Measurements from ENCODE around the gene KCNIP4. TPM values are rescaled to one million over a fixed set of nuclear protein-coding genes. Genes with fewer than 3 reads are reported as not detected.

Gene KCNIP4
- total RNA-seq, 1 donor from 2014 or later: not detected

DNA sequence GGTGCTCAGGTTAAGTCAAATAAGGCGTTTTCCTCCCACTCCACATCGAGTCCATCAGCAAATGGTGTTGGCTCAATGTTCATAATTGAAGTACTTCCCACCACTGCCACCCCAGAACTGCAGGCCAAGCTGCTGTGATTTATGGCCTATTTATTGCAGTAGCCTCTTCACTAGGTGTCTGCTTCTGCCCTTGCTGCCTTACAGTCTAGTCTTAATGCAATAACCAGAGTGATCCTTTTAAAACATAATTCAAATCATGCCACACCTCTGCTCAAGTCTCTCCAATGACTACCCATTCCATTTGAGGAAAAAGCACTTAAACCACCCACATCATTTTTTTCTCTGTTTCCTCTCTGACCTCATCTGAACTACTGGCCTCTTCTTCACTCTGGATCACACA lies 220.3 kb downstream of the KCNIP4 start:
- no peaks in the 10 kb centered on the region for H3K36me3 ChIP-seq
- no peaks in the 10 kb centered on the region for H3K9me3 ChIP-seq (replicated peaks)
- TF ChIP-seq, protein P1, sequence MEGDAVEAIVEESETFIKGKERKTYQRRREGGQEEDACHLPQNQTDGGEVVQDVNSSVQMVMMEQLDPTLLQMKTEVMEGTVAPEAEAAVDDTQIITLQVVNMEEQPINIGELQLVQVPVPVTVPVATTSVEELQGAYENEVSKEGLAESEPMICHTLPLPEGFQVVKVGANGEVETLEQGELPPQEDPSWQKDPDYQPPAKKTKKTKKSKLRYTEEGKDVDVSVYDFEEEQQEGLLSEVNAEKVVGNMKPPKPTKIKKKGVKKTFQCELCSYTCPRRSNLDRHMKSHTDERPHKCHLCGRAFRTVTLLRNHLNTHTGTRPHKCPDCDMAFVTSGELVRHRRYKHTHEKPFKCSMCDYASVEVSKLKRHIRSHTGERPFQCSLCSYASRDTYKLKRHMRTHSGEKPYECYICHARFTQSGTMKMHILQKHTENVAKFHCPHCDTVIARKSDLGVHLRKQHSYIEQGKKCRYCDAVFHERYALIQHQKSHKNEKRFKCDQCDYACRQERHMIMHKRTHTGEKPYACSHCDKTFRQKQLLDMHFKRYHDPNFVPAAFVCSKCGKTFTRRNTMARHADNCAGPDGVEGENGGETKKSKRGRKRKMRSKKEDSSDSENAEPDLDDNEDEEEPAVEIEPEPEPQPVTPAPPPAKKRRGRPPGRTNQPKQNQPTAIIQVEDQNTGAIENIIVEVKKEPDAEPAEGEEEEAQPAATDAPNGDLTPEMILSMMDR (IDR thresholded peaks at IDR 0.05; ENCODE audit: borderline replicate concordance): no peak
- H3K4me3 ChIP-seq: no peak overlapping the region
- no peaks in the 10 kb centered on the region for H3K27me3 ChIP-seq (ENCODE audit: low read depth)
- no peak overlapping the region for H3K27ac ChIP-seq (replicated peaks)
- no peaks in the 10 kb centered on the region for H3K4me1 ChIP-seq
- no peak for DNase-seq
- intact Hi-C loops (cut with micrococcal nuclease): no loop called here

DNA sequence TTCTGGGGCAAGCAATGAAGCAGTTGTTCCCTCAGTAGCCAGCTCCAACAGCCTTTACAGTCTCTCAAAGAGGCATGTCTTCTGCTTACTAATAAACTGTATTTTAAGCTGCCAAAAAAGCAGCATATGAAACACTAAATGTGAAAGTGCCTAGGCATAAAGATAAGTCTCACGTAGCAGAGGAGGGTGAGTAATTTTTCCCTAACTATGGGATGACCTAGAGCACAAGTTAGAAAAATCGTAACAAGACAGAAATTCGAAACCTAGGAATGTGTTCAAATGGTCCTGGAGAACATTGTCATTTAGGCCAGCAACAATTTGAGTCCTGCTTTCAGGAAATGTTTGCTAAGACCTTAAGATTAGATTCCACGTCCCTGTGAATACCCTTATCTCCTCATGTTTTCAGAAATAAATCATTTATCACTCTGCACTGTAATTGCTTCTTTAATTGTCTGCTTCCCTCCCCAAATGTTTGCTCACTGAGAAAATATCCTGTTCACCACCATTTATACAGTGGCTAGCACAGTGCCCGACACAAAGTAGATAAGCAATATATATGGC lies 222.2 kb downstream of the KCNIP4 start:
- Histone ChIP-seq H3K9me3 (replicated peaks) (no peaks in the 10 kb centered on the region), H3K4me1 (no peaks in the 10 kb centered on the region), H3K27me3 (ENCODE audit: low read depth) (no peaks in the 10 kb centered on the region), H3K27ac (replicated peaks) (no peak overlapping the region), H3K4me3 (no peak overlapping the region), H3K36me3 (no peaks in the 10 kb centered on the region)
- no peak for DNase-seq
- intact Hi-C loops (cut with micrococcal nuclease): no loop called here
- TF ChIP-seq, protein P1 (IDR thresholded peaks at IDR 0.05; ENCODE audit: borderline replicate concordance): no peak

DNA sequence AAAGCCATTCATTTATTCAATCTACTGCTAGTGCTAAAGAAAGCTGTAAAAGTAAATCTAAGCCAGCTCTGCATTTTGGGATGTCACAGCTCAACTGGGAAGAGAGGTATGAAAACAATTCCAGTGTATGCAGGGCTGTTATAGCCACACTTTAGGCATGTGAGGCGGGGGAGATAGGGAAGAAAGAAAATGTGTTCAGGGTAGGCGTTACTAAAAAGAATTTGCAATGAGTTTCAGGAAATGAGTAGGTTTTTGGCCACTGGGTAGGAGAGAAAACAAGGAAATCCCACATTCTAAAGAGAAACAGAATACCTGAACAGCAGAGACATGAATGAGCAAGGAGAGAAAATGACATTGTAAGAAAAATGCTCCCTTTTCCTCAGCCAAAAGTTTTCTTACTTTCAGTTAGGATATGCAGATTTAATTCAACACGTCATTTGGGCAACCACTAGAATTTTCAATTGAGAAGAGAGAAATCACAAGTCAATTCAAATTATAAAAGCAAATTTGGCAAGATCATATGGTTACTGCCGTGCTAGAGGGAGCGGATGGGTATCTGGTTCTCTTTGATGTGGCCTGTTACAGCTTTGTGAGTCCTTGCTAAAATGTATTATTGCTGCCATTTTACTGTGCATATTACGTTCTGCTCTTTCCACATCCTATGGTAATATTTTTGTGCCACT lies 226.3 kb downstream of the KCNIP4 start:
- no peak for DNase-seq
- Histone ChIP-seq H3K4me3 (no peak overlapping the region), H3K36me3 (no peaks in the 10 kb centered on the region), H3K4me1 (no peaks in the 10 kb centered on the region), H3K27ac (replicated peaks) (no peak overlapping the region), H3K27me3 (ENCODE audit: low read depth) (no peaks in the 10 kb centered on the region), H3K9me3 (replicated peaks) (no peaks in the 10 kb centered on the region)
- TF ChIP-seq, protein P1 (IDR thresholded peaks at IDR 0.05; ENCODE audit: borderline replicate concordance): no peak
- intact Hi-C loops (cut with micrococcal nuclease): no loop called here

DNA sequence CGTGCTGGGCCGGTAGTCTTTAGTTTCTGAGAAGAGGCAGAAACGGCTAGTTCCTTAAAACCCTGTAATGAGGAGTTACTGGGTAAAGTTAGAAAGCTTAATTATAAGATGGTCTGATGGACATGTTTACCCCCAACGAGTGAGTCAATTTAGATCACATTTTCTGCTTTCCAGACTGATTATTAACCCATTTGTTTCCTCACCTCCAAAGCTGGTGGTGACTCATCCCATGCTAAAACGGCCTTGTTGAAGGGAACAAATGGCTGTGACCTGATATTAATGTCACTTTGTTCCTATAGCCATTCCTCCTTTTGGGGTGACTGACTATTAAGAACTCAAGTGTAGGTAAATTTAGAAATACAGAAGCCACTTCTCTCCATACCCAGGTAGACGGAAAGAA lies 232.0 kb downstream of the KCNIP4 start:
- Histone ChIP-seq H3K36me3 (no peaks in the 10 kb centered on the region), H3K9me3 (replicated peaks) (no peaks in the 10 kb centered on the region), H3K27ac (replicated peaks) (no peak overlapping the region), H3K4me1 (no peaks in the 10 kb centered on the region), H3K4me3 (no peak overlapping the region), H3K27me3 (ENCODE audit: low read depth) (no peaks in the 10 kb centered on the region)
- TF ChIP-seq, protein P1 (IDR thresholded peaks at IDR 0.05; ENCODE audit: borderline replicate concordance): no peak
- intact Hi-C loops (cut with micrococcal nuclease): no loop called here
- no peak for DNase-seq

DNA sequence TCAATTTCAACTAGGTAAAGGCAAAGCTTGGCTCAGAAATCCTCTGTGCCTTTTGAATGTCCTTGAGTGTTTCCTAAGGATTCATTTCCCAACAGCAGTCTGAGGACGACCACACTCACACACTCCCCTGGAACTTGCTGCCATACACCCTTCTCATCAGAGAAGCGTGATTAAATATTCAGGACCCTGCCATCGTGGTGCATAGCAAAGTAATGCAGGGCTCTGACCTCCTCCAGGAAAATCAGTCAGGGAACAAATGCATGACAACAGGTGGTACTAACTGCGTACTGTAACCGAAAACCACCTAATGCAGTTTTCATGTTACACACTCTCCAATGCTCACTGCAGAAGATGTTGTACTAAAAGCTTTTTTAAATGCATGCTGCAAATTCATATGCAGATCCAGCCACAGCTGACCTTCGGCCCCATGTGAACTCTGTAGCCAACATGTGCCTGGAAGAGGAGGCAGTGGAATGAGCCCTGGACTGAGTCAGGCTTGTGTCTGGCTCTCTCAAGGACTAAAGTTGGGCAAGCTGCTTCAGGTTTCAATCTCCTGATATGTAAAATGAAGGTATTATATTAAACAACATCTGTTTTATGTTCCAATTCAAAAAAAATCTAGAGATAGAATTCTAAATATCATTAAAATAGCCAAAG lies 238.3 kb downstream of the KCNIP4 start:
- Histone ChIP-seq H3K4me1 (no peaks in the 10 kb centered on the region), H3K9me3 (replicated peaks) (no peaks in the 10 kb centered on the region), H3K4me3 (no peak overlapping the region), H3K36me3 (no peaks in the 10 kb centered on the region), H3K27me3 (ENCODE audit: low read depth) (no peaks in the 10 kb centered on the region), H3K27ac (replicated peaks) (no peak overlapping the region)
- TF ChIP-seq, protein P1 (IDR thresholded peaks at IDR 0.05; ENCODE audit: borderline replicate concordance): no peak
- DNase-seq: no peak
- intact Hi-C loops (cut with micrococcal nuclease): no loop called here

All from left ventricle myocardium inferior (tissue), 1 donor.